K562 (cell line): ENCODE measurements around the gene TMEM123. TPM values are rescaled to one million over a fixed set of nuclear protein-coding genes. Genes with fewer than 3 reads are reported as not detected.

Experiments
- ATAC-seq: fragments of 200-7000 bp; cut with Tn5 transposase; 3 replicates; pipeline ENCODE4 v1.9.1; 2020; ENCODE audit warnings: moderate library complexity
- BruUV-seq: library from RNA; stranded (reverse); fragments of 400-500 nt; replicated peaks from 2 replicates; lab custom pipeline; 2021; lab: Mats Ljungman, UMichigan
- CTCF ChIA-PET: fragments of 300-600 bp; formaldehyde crosslinking; extraction: SDS; loops from one replicate; lab custom pipeline; 2021; ENCODE audit warnings: low intra/inter-chr PET ratio; lab: Yijun Ruan, JAX
- POLR2A ChIA-PET: fragments of 300-600, 350-650 bp; sonication (Branson Sonifier 250); formaldehyde crosslinking; extraction: SDS; loops from one replicate; lab custom pipeline; 2021; ENCODE audit warnings: antibody characterized with exemption, inconsistent platforms; lab: Yijun Ruan, JAX
- DNase-seq, 4 experiments: peaks; one replicate each; pipeline versions ENCODE4 v3.0.0 to v3.0.0-alpha.2; 2011 to 2018; ENCODE audit warnings: low spot score in 3 of 4, mixed read lengths in 3 of 4; ENCODE audit errors: extremely low read depth in 1 of 4
- FAIRE-seq: peaks from 2 replicates; lab custom pipeline; 2011; peaks lifted over from hg19 to GRCh38; lab: Jason Lieb, UNC
- H2AFZ ChIP-seq: 2 replicates; pipeline ENCODE4 v1.6.0; 2011; ENCODE audit warnings: low read depth, low read length, control low read depth, inconsistent platforms
- H3K27ac ChIP-seq: fragments of 200-600 bp; 3 replicates; pipeline ENCODE4 v1.8.0; 2011; ENCODE audit warnings: low read depth, mild to moderate bottlenecking, control low read depth, inconsistent platforms, low read length, moderate library complexity, mixed read lengths; ENCODE audit errors: extremely low read depth
- H3K27me3 ChIP-seq, 2 experiments: fragments of 300-600 bp in 1 of 2; 2 replicates in 1 of 2; 3 replicates in 1 of 2; pipeline versions ENCODE4 v1.6.0 to v1.8.0; 2011; ENCODE audit warnings: inconsistent platforms in 2 of 2, low read length in 2 of 2, mild to moderate bottlenecking in 1 of 2, mixed read lengths in 1 of 2, moderate library complexity in 1 of 2; ENCODE audit not compliant: control insufficient read depth in 2 of 2, insufficient read depth in 2 of 2
- H3K36me3 ChIP-seq: fragments of 300-600 bp; 3 replicates; pipeline ENCODE4 v1.8.0; 2011; ENCODE audit warnings: mild to moderate bottlenecking, low read length, inconsistent platforms; ENCODE audit not compliant: control insufficient read depth, insufficient read depth
- H3K4me1 ChIP-seq, 2 experiments: fragments of 200-600 bp in 1 of 2; replicated peaks in 1 of 2; 2 replicates in 1 of 2; 3 replicates in 1 of 2; pipeline versions ENCODE4 v1.5.1 to v1.8.0; 2011; ENCODE audit warnings: inconsistent platforms in 2 of 2, low read length in 2 of 2, mild to moderate bottlenecking in 1 of 2, mixed read lengths in 1 of 2, moderate library complexity in 1 of 2; ENCODE audit not compliant: control insufficient read depth in 2 of 2, insufficient read depth in 2 of 2
- H3K4me2 ChIP-seq: 2 replicates; pipeline ENCODE4 v1.6.1; 2011; ENCODE audit warnings: low read length, control low read depth, inconsistent platforms, mixed read lengths; ENCODE audit not compliant: insufficient read depth
- H3K4me3 ChIP-seq: fragments of 200-600 bp; sonication (generic), shearing (Covaris generic); 2 replicates; pipeline ENCODE4 v1.5.1; 2016; ENCODE audit warnings: control low read depth, inconsistent platforms
- H3K79me2 ChIP-seq: fragments of 200-600 bp; 3 replicates; pipeline ENCODE4 v1.8.0; 2011; ENCODE audit warnings: low read length, inconsistent platforms; ENCODE audit not compliant: control insufficient read depth, insufficient read depth
- H3K9ac ChIP-seq, 2 experiments: 2 replicates each; pipeline versions ENCODE4 v1.6.0 to v1.6.1; 2011; ENCODE audit warnings: low read depth in 2 of 2, low read length in 2 of 2, control low read depth in 1 of 2, inconsistent platforms in 1 of 2, mild to moderate bottlenecking in 1 of 2, mixed read lengths in 1 of 2; ENCODE audit not compliant: insufficient read depth in 1 of 2
- H3K9me1 ChIP-seq: one replicate; pipeline ENCODE4 v1.6.0; 2011; ENCODE audit warnings: inconsistent platforms, mild to moderate bottlenecking, low read length, moderate library complexity; ENCODE audit not compliant: control insufficient read depth, insufficient read depth
- H3K9me3 ChIP-seq: replicated peaks from 2 replicates; pipeline ENCODE4 v1.5.1; 2011; ENCODE audit warnings: low read depth, low read length, inconsistent platforms; ENCODE audit not compliant: control insufficient read depth, insufficient read depth
- H4K20me1 ChIP-seq: replicated peaks from 2 replicates; pipeline ENCODE4 v1.6.1; 2011; ENCODE audit warnings: low read length, inconsistent platforms, mixed read lengths; ENCODE audit not compliant: control insufficient read depth, insufficient read depth
- ATF3 ChIP-seq, 2 experiments: fragments of 450-650 bp in 1 of 2; sonication (generic) in 1 of 2; formaldehyde crosslinking in 1 of 2; IDR thresholded peaks in 1 of 2; conservative IDR thresholded peaks in 1 of 2; 2 replicates each; pipeline versions ENCODE4 v1.6.1 to v1.8.1; 2016 to 2023; ENCODE audit warnings: mild to moderate bottlenecking in 2 of 2, moderate library complexity in 2 of 2, inconsistent platforms in 1 of 2, missing genetic modification reagents in 1 of 2
- EP400 ChIP-seq: fragments of 450-650 bp; IDR thresholded peaks from 2 replicates; pipeline ENCODE4 v1.6.1; 2017; ENCODE audit warnings: antibody characterized with exemption, mild to moderate bottlenecking, moderate library complexity
- RUNX1 ChIP-seq: sonication (generic); IDR thresholded peaks from 2 replicates; pipeline ENCODE4 v1.6.1; 2016; ENCODE audit warnings: antibody characterized with exemption, low read depth
- SLC30A9 ChIP-seq: fragments of 250-450 bp; sonication (Bioruptor Pico); IDR thresholded peaks from 2 replicates; pipeline ENCODE4 v1.8.0; 2022; ENCODE audit warnings: mild to moderate bottlenecking, moderate library complexity
- SNAPC5 ChIP-seq: fragments of 250-450 bp; sonication (Bioruptor Pico); IDR thresholded peaks from 2 replicates; pipeline ENCODE4 v1.8.0; 2021; ENCODE audit warnings: moderate library complexity, mild to moderate bottlenecking, inconsistent platforms
- TAF9B ChIP-seq: fragments of 450-650 bp; IDR thresholded peaks from 2 replicates; pipeline ENCODE4 v1.6.1; 2018; ENCODE audit warnings: mild to moderate bottlenecking; ENCODE audit not compliant: partially characterized antibody
- ZNF224 ChIP-seq: sonication (generic); formaldehyde crosslinking; IDR thresholded peaks from 2 replicates; pipeline ENCODE4 v1.8.0; 2022; ENCODE audit warnings: mild to moderate bottlenecking, missing genetic modification reagents
- ZNF639 ChIP-seq, 2 experiments: fragments of 200-800 bp in 1 of 2; sonication (Bioruptor generic) in 1 of 2; sonication (generic) in 1 of 2; formaldehyde crosslinking in 1 of 2; IDR thresholded peaks in 1 of 2; conservative IDR thresholded peaks in 1 of 2; 2 replicates each; pipeline versions ENCODE4 v1.5.0 to v1.6.1; 2016 to 2020; ENCODE audit warnings: missing compliant biosample characterization in 1 of 2, missing genetic modification characterization in 1 of 2, missing genetic modification reagents in 1 of 2
- ZNF707 ChIP-seq: fragments of 250-450 bp; sonication (Bioruptor Pico); conservative IDR thresholded peaks from 2 replicates; pipeline ENCODE4 v1.8.0; 2022; ENCODE audit warnings: inconsistent platforms, mild to moderate bottlenecking, moderate library complexity
- WGBS: fragments of 100-300 bp; shearing (Covaris generic); methylation state at CpG from one replicate; pipeline ENCODE4 v1.1.6; 2016; ENCODE audit warnings: low coverage, mixed read lengths; ENCODE audit not compliant: insufficient coverage; ENCODE audit errors: missing lambda C conversion rate; 5-methylcytosine and 5-hydroxymethylcytosine counted together
- in situ Hi-C: fragments of 300-500 bp; cut with MboI; formaldehyde crosslinking; loops from 4 replicates; pipeline ENCODE4 v1.15.0; 2018; ENCODE audit warnings: inconsistent platforms, mixed read lengths
- intact Hi-C: fragments of 100-400 bp; cut with micrococcal nuclease; formaldehyde crosslinking; loops from 2 replicates; pipeline ENCODE4 v1.14.2; 2022
- polyA plus RNA-seq, 8 experiments: library from polyadenylated mRNA; depleted of rRNA in 4 of 8; stranded (reverse) in 5 of 8; unstranded in 3 of 8; fragments of >200 nt; fragmentation: Nextera tagmentation in 2 of 8; fragmentation: Illumina TruSeq in 1 of 8; extraction: Ambion mirVana in 2 of 8; extraction: Trizol in 1 of 8; gene quantifications; 2 replicates each; pipeline versions ENCODE4 v1.2.1 to v1.2.3, GENCODE V29; 2011 to 2014; ENCODE audit warnings: inconsistent platforms in 1 of 8, missing spikeins in 1 of 8
- total RNA-seq, 7 experiments: library from RNA; depleted of rRNA in 6 of 7; stranded (reverse); fragments of >200 nt in 6 of 7; fragmentation: Illumina TruSeq in 2 of 7; extraction: Trizol in 2 of 7; gene quantifications; 2 replicates each; pipeline versions ENCODE4 v1.2.1 to v1.2.3, GENCODE V29; 2011 to 2021; ENCODE audit warnings: low replicate concordance in 1 of 7

The TMEM123 gene
- total and polyA plus RNA-seq, 9 of the 15 experiments (the other 6 are each of a cell fraction or from before 2014, with no cell fraction given) = 19.8 to 344 (median 82.4) TPM

- no peak for TF ChIP-seq ATF3 (IDR thresholded peaks at IDR 0.05)
- no peak for TF ChIP-seq ATF3 (CRISPR knock-in tag; conservative IDR thresholded peaks at IDR 0.05)
- no peak for TF ChIP-seq SLC30A9
These were observed 11.5 kb upstream of the TMEM123 start (continued) for GRCh38 chr11:102464037-102464436.

DNA sequence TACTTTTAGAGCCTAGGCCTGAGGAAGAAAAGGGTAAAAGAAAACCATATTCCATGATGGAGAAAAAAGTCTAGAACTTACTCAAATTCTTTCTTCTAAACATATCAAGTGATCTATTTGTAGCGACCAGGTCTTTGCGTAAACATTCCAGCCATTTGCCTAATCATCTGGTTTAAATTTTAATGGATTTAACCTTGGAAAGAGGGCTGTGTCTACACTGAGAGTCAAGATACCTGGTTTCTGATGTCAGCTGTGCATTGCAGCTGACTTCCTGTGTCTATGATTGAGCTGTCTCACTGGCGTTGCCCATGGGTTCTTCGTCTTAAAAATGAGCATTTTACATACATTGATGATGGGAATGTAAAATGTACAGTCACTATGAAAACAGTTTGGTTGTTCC, 10.0 kb upstream of the TMEM123 start:
- H3K9ac ChIP-seq = no peak overlapping the region
- H3K36me3 ChIP-seq = no peaks in the 10 kb centered on the region
- intact Hi-C loops = no loop called here
- H3K79me2 ChIP-seq = no peaks in the 10 kb centered on the region
- CTCF ChIA-PET = no interaction called here
- no peak overlapping the region for H3K4me3 ChIP-seq
- H2AFZ ChIP-seq = no peak overlapping the region
- H3K9me3 ChIP-seq = no peaks in the 10 kb centered on the region
- no peaks in the 10 kb centered on the region for H3K9me1 ChIP-seq
- H3K4me1 ChIP-seq = peaks cover 0 to 2% of the 10 kb centered on the region in 2 experiments; a peak in 1 of 5 replicates
- 45% methylated on average over 4 of the region's 4 CpGs for WGBS
- in situ Hi-C loops = no loop called here
- no peak for DNase-seq
- H3K27me3 ChIP-seq = peaks cover 0 to 2% of the 10 kb centered on the region in 2 experiments; a peak in 2 of 5 replicates
- ATAC-seq = no peak
- FAIRE-seq = no peak
- TF ChIP-seq ZNF639 (CRISPR knock-in tag; conservative IDR thresholded peaks at IDR 0.05 in 1 of 2, IDR thresholded peaks at IDR 0.05 in 1 of 2) (no peak), EP400 (no peak), ZNF707 (no peak), TAF9B (no peak), ZNF224 (CRISPR knock-in tag) (no peak), SNAPC5 (CRISPR knock-in tag) (no peak), RUNX1 (no peak)
- TF ChIP-seq, all 486 proteins: peak for 0
- H3K27ac ChIP-seq = no peak overlapping the region
- no peak overlapping the region for H3K4me2 ChIP-seq
- POLR2A ChIA-PET = interaction anchor here (1.5 kb wide), 1 partner anchor 11 kb away, joined by 5 read pairs; no protein-coding TSS in a partner anchor
- BruUV-seq = no TSS peak
- H4K20me1 ChIP-seq = no peaks in the 10 kb centered on the region
